Subcutaneous adipose tissue (tissue), 4 donors: Measurements from ENCODE around the gene CLCA2. TPM values are rescaled to one million over a fixed set of nuclear protein-coding genes. Genes with fewer than 3 reads are reported as not detected.

Source experiments
- total RNA-seq, 4 donors: library from RNA; depleted of rRNA; stranded (reverse); fragments of >200 nt; gene quantifications; one replicate each; pipeline ENCODE4 v1.1.0, GENCODE V29; 2016
- TF ChIP-seq, protein P1 (sequence below): fragments of 450-650 bp; IDR thresholded peaks from one replicate; pipeline ENCODE4 v1.5.1; 2016; ENCODE audit warnings: low read depth, mild to moderate bottlenecking, control low read depth, antibody characterized with exemption, moderate library complexity

CLCA2 gene
- total RNA-seq, 4 donors from 2014 or later, result 0.88 to 1.4 TPM; not detected in 2

DNA sequence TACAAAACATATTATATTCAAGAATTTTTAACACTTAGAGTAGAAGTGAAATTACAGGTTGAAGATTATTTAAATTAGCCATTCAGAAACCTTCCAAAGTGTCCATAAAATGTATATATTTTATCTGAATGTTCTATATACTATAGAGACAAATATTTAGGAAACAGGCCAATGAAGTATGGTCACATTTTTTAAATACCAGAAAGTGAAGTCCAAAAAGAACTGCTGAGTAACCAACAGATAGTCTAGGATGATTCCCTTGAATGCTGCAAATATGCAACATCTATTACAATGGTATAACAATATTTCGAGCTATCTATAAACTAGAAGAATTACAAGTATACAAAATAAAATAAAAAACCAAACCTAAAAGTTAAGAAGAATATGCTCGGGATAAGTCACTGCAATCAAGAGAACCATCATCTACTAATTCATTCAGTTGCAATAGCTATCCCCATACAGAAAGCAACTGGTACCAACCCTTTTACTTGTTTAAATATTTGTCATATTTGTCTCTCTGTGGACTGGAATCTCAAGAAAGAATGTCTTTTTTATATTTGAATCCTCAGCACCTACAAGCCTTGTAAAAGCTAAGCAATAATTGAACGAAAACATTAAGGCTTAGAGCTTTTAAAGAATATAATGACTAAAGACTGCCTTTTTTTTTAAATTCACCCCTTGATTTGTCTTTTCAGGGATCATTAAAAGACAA lies 35.9 kb upstream of the CLCA2 start:
- TF ChIP-seq, protein P1, sequence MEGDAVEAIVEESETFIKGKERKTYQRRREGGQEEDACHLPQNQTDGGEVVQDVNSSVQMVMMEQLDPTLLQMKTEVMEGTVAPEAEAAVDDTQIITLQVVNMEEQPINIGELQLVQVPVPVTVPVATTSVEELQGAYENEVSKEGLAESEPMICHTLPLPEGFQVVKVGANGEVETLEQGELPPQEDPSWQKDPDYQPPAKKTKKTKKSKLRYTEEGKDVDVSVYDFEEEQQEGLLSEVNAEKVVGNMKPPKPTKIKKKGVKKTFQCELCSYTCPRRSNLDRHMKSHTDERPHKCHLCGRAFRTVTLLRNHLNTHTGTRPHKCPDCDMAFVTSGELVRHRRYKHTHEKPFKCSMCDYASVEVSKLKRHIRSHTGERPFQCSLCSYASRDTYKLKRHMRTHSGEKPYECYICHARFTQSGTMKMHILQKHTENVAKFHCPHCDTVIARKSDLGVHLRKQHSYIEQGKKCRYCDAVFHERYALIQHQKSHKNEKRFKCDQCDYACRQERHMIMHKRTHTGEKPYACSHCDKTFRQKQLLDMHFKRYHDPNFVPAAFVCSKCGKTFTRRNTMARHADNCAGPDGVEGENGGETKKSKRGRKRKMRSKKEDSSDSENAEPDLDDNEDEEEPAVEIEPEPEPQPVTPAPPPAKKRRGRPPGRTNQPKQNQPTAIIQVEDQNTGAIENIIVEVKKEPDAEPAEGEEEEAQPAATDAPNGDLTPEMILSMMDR, result no peak

GRCh38 chr1:86388777-86389176 lies 35.2 kb upstream of the CLCA2 start:
- TF ChIP-seq, protein P1, result no peak

DNA sequence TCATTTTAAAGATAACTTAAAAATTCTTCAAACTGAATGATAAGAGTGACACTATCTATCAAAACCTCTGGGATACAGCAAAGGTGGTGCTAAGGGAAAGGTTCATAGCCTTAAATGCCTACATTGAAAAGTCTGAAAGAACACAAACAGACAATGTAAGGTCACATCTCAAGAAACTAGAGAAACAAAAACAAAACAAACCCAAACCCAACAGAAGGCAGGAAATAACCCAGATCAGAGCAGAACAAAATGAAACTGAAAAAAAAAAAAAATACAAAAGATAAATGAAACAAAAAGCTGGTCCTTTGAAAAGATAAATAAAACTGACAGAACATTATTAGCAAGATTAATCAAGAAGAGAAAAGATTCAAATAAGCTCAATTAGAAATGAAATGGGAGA lies 34.7 kb upstream of the CLCA2 start:
- TF ChIP-seq, protein P1, result no peak

DNA sequence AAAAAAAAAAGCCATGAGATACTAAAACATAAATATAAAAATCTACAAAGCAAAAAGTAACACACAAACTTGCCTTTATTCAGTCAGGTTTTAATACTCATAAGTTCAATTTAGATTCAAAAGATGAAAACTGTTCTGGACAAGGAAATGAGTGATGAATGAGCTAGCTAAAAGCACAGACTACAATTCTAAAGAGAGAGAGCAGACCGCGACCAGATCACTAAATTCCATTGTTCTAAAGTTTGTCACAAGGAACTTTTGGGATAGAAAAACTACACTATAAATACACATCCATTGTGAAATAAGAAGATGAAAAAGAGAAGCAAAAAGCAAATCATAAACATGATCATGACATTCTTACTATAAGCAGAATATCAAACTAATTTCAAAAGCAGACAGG lies 29.6 kb upstream of the CLCA2 start:
- TF ChIP-seq, protein P1, result no peak

- TF ChIP-seq, protein P1, result no peak
Measured at GRCh38 chr1:86395751-86396497, 28.0 kb upstream of the CLCA2 start, which contains the start of gene ODF2L. Gene ODF2L (minus strand): TSS chr1:86396323. CDS start chr1:86387027, 9,296 bp downstream.

GRCh38 chr1:86396498-86396890 lies 27.5 kb upstream of the CLCA2 start:
- TF ChIP-seq, protein P1, result no peak

- TF ChIP-seq, protein P1, result no peak
Measured at GRCh38 chr1:86409416-86410021, 14.5 kb upstream of the CLCA2 start.
